Stimulated activated naive CD8-positive, alpha-beta T cell treated with anti-CD3 and anti-CD28 coated beads, Interleukin-15, amount 100 ng/mL, for 72 hours (primary cell): Measurements from ENCODE around the gene IL17RB.

Source experiments
- ATAC-seq: fragments of 150-1000 bp; cut with Tn5 transposase; 2 replicates; pipeline ENCODE4 v1.10.0; 2021; ENCODE audit warnings: mild to moderate bottlenecking, moderate library complexity
- DNase-seq, 2 donors: peaks; one replicate each; pipeline ENCODE4 v3.0.0; 2021 to 2022
- H3K27ac Mint-ChIP-seq, 2 donors: one replicate each; pipeline ENCODE4 v1.8.0; 2022; ENCODE audit warnings: mild to moderate bottlenecking in 2 of 2, mixed read lengths in 2 of 2, moderate library complexity in 2 of 2
- H3K27me3 Mint-ChIP-seq: one replicate; pipeline ENCODE4 v1.8.0; 2022; ENCODE audit warnings: mixed read lengths
- H3K4me1 Mint-ChIP-seq: one replicate; pipeline ENCODE4 v1.8.0; 2022; ENCODE audit warnings: mild to moderate bottlenecking, mixed read lengths
- H3K4me3 Mint-ChIP-seq, 2 donors: one replicate each; pipeline ENCODE4 v1.8.0; 2022; ENCODE audit warnings: mild to moderate bottlenecking in 2 of 2, mixed read lengths in 2 of 2, moderate library complexity in 1 of 2
- H3K9me3 Mint-ChIP-seq, 2 donors: one replicate each; pipeline ENCODE4 v1.8.0; 2022; ENCODE audit warnings: mixed read lengths in 2 of 2

IL17RB gene

GRCh38 chr3:53836084-53836872 lies 10.1 kb upstream of the IL17RB start:
- Mint-ChIP-seq H3K4me3 (no peak overlapping the region), H3K27me3 (peaks cover 5% of the 10 kb centered on the region), H3K27ac (peak overlapping the region in 1 of 2 donors; percentile 48), H3K9me3 (no peaks in the 10 kb centered on the region), H3K4me1 (no peaks in the 10 kb centered on the region)
- ATAC-seq (peak; percentile 38), DNase-seq (no peak)

DNA sequence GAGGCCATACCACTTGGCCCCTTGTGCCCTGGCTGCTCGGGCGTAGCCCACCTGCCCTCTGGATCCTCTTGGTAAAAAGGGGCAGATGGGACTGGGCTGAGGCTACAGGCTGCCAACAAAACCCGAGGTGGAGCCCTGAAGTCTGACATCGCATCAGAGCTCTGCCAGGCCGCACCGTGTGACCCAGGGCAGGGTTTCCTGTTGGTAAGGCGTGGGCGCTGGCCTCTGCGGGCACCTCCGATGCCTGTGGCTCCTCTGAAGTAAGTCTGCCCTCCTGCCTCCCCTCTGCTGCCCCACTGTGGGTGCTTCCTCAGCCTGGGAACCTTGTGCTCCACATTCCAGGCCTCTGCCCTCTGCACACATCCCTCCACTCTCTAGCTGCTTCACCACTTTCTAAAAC lies 9.0 kb upstream of the IL17RB start:
- Mint-ChIP-seq H3K9me3 (no peaks in the 10 kb centered on the region), H3K27me3 (peaks cover 5% of the 10 kb centered on the region), H3K4me3 (no peak overlapping the region), H3K4me1 (no peaks in the 10 kb centered on the region), H3K27ac (no peak overlapping the region)
- DNase-seq (no peak), ATAC-seq (no peak)

DNA sequence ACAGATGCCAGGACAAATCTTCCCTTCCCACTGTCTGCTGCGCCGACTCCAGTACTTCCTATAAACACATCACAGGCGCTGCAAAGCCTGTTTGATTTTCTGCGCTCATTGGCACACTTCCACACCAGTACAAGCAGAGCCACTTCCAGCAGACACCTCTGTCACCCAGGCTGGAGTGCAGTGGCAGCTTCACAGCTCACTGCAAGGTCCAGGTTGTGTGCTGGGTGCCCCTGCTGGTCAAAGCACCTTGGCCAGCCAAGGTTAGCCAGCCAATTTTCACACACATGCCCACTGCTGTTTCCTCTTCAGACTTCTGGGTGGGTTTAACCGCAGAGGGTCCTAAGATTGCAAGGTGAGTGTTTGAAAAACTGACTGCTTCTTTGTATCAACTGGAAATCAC lies 5.1 kb upstream of the IL17RB start:
- Mint-ChIP-seq H3K27ac (no peak overlapping the region), H3K4me1 (no peaks in the 10 kb centered on the region), H3K4me3 (no peak overlapping the region), H3K27me3 (peaks cover 40% of the 10 kb centered on the region), H3K9me3 (no peaks in the 10 kb centered on the region)
- no peak for DNase-seq
- no peak for ATAC-seq

DNA sequence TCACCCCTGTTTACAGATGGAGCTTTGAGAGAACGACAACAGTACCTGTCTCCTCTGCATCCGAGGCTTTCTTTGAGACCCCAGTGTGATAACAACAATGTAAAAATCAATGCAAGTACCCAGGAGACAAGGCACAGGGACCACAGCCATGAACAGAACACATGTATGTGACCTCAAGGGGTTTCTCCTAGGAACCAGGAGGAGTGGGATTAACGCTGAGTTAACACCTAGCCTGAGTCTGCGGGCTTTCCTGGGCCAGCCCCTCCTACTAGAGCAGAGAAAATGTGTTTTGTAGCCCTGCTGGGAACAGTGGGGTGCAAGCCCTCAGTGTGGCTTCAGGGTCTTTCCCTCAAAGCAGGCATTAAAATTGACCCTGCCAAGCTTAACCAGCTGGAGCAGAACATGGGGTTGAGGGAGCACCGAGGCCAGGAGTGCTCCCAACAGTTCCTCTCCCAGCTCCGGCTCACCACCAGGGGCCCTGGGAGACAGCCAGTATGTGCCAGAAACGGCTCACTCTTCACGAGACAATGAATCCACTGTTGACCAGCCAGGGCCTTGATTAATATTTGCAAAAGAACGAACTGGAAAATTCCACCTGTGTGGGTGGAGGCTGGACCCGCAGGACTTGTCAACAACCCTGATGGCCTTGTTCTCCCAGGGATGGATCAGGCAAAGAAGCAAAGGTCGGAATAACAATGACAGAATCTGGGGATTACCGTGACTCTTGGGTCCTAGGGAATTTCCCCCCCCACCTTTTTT lies 3.8 kb upstream of the IL17RB start:
- H3K27ac Mint-ChIP-seq, result no peak overlapping the region
- peaks cover 5% of the 10 kb centered on the region for H3K4me1 Mint-ChIP-seq
- H3K27me3 Mint-ChIP-seq, result peaks cover 54% of the 10 kb centered on the region
- no peaks in the 10 kb centered on the region for H3K9me3 Mint-ChIP-seq
- H3K4me3 Mint-ChIP-seq, result no peak overlapping the region
- ATAC-seq (no peak), DNase-seq (no peak)

DNA sequence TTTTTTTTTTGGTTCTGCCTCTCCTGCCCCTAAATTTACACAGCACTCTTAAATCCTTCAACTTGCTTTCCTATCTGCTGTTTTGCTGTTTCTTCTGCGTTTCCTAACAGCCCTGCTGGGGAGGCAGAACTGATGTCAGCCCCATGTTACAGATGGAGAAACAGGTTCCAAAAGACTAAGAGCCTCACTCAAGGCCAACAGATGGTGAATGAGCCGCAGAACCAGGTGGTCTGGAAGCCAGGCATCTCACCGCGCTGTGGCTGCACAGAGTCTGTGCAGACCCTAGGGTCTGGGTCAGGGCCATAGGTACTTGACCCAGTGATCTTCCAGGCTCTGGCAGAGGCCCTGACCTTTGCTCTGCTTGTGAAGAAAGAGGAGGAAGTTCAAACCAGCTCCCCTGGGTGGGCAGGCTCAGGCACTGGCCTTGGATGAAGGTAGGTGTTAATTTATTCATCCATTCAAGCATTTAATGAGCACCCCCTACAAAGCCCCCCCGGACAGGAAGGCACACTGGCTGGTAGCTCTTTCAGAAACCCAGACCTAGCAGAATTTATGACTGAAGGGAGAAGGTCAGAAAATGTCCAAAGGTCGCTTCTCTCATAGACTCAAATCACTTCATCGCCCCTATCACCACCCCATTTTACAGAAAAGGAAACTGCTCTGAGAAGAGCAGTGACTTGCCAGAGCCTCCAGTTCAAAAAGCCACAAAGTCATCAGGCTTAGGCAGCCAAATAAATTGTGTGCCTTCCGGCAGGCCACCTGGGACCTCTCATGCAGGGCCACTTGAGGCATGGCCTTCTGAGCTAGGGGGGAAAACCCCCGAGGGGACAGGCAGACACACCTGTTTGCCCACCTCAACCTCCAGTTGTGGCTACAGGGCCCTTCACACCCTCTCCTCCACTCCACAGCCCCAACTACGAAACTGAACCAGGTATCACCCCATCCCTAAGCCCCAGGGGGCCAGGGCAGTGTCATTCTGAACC lies 2.9 kb upstream of the IL17RB start:
- no peak for ATAC-seq
- no peaks in the 10 kb centered on the region for H3K9me3 Mint-ChIP-seq
- no peak overlapping the region for H3K4me3 Mint-ChIP-seq
- H3K27ac Mint-ChIP-seq, result peak overlapping the region in 1 of 2 donors; percentile 52
- peaks cover 58% of the 10 kb centered on the region for H3K27me3 Mint-ChIP-seq
- DNase-seq, result no peak
- H3K4me1 Mint-ChIP-seq, result peaks cover 5% of the 10 kb centered on the region

- H3K27ac Mint-ChIP-seq, result peak overlapping the region in 1 of 2 donors; percentile 67
- DNase-seq (no peak), ATAC-seq (no peak)
- peaks cover 5% of the 10 kb centered on the region for H3K4me1 Mint-ChIP-seq
- no peaks in the 10 kb centered on the region for H3K9me3 Mint-ChIP-seq
- no peak overlapping the region for H3K4me3 Mint-ChIP-seq
- H3K27me3 Mint-ChIP-seq, result peaks cover 66% of the 10 kb centered on the region
Observed at GRCh38 chr3:53844262-53845102, 1.9 kb upstream of the IL17RB start.

DNA sequence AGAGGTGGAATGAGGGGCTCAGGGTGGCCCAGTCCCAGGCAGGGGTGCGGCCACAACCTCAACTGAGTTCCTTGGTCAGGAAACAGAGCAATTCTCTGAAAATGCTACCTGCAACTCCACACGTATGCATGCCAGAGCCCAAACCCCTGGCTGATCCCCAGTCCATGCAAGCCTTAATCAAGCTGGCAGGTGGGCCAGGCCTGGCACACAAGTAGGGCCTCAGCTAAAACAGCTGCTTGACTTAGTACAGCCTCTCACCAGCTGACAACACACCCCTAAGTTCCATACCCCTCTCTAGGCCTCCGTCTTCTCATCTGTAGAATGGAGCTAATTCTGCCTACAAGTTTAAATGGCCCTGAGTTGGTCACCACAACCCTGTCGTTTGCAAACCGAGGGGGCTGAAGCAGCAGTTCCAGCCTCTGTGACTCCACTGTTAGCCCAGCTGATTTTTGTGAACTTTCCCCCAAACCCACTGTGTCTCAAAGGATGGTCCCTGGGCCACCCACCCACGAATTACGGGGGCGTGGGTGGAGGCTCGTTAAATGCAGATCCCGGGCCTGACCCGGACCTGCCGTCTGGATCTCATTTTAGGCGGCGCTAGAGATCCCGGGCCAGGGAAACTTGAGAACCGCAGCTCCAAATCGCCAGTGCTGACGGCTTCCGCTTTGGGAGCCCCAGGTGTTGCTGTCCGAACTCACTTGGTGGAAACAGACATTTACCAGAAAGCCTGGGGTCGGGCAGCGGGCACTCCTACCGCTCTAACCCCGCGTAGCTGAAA lies 1.1 kb upstream of the IL17RB start:
- DNase-seq (no peak), ATAC-seq (no peak)
- peak overlapping the region; percentile 59 to 62 for H3K4me3 Mint-ChIP-seq
- no peaks in the 10 kb centered on the region for H3K9me3 Mint-ChIP-seq
- H3K27me3 Mint-ChIP-seq, result peaks cover 72% of the 10 kb centered on the region
- H3K4me1 Mint-ChIP-seq, result peaks cover 5% of the 10 kb centered on the region
- no peak overlapping the region for H3K27ac Mint-ChIP-seq

- no peak for ATAC-seq
- Mint-ChIP-seq H3K27ac (no peak overlapping the region), H3K4me1 (peaks cover 5% of the 10 kb centered on the region), H3K4me3 (peak overlapping the region; percentile 59 to 62), H3K27me3 (peaks cover 74% of the 10 kb centered on the region), H3K9me3 (no peaks in the 10 kb centered on the region)
- DNase-seq, result peak in 1 of 2 donors; percentile 5
Observed at GRCh38 chr3:53845881-53846133, 561 bp upstream of the IL17RB start.

DNA sequence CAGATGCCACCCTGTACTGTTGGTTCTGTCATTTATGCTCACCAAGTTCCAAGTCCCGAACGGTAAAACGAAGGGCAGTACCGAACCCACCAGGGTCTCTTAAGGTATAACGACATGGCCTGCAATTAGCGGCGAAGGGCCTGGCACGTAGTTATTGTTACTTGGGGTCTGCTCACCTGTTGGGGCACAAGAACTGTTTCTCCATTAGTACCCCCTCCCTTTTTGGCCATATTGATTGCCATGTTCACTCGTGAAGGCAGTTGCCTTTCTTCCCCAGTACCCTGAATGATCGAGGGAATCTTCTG lies 435 bp downstream of the IL17RB start:
- peaks cover 80% of the 10 kb centered on the region for H3K27me3 Mint-ChIP-seq

DNA sequence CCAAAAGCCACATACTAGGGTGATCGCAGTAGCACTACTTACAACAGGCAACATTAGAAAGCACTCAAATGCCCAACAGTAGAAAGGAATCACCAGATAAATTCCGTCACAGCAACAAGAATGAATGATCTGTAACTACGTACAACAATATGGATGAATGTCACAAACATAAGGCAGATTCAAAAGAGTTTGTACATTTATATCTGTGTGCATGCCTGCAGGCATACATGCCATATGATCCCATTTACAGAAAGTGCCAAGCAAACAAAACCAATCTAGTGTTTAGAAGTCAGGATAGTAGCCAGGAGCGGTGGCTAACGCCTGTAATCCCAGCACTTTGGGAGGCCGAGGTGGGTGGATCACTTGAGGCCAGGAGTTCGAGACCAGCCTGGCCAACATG lies 3.5 kb downstream of the IL17RB start:
- Mint-ChIP-seq H3K27ac (no peak overlapping the region), H3K27me3 (peaks cover 53% of the 10 kb centered on the region), H3K4me3 (no peak overlapping the region), H3K9me3 (no peaks in the 10 kb centered on the region), H3K4me1 (peaks cover 5% of the 10 kb centered on the region)
- no peak for DNase-seq
- ATAC-seq, result no peak

More for the DNA sequence above, 435 bp downstream of the IL17RB start:
- DNase-seq (no peak), ATAC-seq (no peak)
- peaks cover 5% of the 10 kb centered on the region for H3K4me1 Mint-ChIP-seq
- peak overlapping the region in 1 of 2 donors; percentile 43 for H3K27ac Mint-ChIP-seq
- H3K9me3 Mint-ChIP-seq, result no peaks in the 10 kb centered on the region
- H3K4me3 Mint-ChIP-seq, result peak overlapping the region; percentile 33 to 68

- Mint-ChIP-seq H3K9me3 (no peaks in the 10 kb centered on the region), H3K27ac (no peak overlapping the region), H3K27me3 (peaks cover 45% of the 10 kb centered on the region), H3K4me3 (no peak overlapping the region), H3K4me1 (peaks cover 5% of the 10 kb centered on the region)
- ATAC-seq (no peak), DNase-seq (no peak)
Observed at GRCh38 chr3:53850895-53851294, 4.5 kb downstream of the IL17RB start.

DNA sequence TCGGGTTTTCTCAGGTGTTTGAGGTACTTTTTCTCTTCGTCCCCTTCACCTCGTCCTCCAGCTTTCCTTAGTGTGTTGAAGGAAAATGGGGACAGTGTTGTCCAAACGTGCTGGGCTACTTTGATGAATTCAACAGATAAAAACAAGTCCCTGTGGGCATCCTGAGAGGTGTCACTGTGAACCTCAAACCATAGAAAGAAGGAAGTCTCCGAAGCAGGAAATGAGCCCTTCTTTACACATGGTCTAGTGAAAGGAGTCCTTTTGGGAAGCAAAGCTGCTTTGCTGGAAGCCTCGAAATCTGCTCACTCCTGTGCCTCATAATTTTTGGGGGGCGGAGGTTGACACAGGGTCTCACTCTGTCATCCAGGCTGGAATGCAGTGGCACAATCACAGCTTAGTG lies 10.6 kb downstream of the IL17RB start:
- ATAC-seq, result no peak
- H3K27ac Mint-ChIP-seq, result no peak overlapping the region
- no peaks in the 10 kb centered on the region for H3K27me3 Mint-ChIP-seq

DNA sequence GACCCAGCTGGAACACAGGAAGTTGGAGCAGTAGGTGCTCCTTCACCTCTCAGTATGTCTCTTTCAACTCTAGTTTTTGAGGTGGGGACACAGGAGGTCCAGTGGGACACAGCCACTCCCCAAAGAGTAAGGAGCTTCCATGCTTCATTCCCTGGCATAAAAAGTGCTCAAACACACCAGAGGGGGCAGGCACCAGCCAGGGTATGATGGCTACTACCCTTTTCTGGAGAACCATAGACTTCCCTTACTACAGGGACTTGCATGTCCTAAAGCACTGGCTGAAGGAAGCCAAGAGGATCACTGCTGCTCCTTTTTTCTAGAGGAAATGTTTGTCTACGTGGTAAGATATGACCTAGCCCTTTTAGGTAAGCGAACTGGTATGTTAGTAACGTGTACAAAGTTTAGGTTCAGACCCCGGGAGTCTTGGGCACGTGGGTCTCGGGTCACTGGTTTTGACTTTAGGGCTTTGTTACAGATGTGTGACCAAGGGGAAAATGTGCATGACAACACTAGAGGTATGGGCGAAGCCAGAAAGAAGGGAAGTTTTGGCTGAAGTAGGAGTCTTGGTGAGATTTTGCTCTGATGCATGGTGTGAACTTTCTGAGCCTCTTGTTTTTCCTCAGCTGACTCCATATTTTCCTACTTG lies 11.9 kb downstream of the IL17RB start:
- ATAC-seq (no peak), DNase-seq (no peak)
- no peaks in the 10 kb centered on the region for H3K27me3 Mint-ChIP-seq
- H3K4me3 Mint-ChIP-seq, result no peak overlapping the region
- H3K4me1 Mint-ChIP-seq, result no peaks in the 10 kb centered on the region
- no peaks in the 10 kb centered on the region for H3K9me3 Mint-ChIP-seq
- H3K27ac Mint-ChIP-seq, result no peak overlapping the region

More for the DNA sequence above, 10.6 kb downstream of the IL17RB start:
- no peaks in the 10 kb centered on the region for H3K9me3 Mint-ChIP-seq
- DNase-seq, result no peak
- no peaks in the 10 kb centered on the region for H3K4me1 Mint-ChIP-seq
- no peak overlapping the region for H3K4me3 Mint-ChIP-seq

- Mint-ChIP-seq H3K27ac (no peak overlapping the region), H3K27me3 (no peaks in the 10 kb centered on the region), H3K9me3 (no peaks in the 10 kb centered on the region), H3K4me3 (no peak overlapping the region), H3K4me1 (no peaks in the 10 kb centered on the region)
- DNase-seq (no peak), ATAC-seq (no peak)
Observed at GRCh38 chr3:53859178-53859577, 12.8 kb downstream of the IL17RB start.
